GM12875 (cell line): Measurements from ENCODE around the gene THSD4.

Experiments used
- H3K4me3 ChIP-seq: one replicate; pipeline ENCODE4 v1.5.1; 2011; ENCODE audit warnings: low read depth, low read length, control low read depth
- TF ChIP-seq, protein P1 (sequence below): IDR thresholded peaks from 2 replicates; pipeline ENCODE4 v1.5.1; 2011; ENCODE audit warnings: low read depth, mild to moderate bottlenecking, control low read depth, inconsistent platforms, low read length, moderate library complexity, borderline replicate concordance; ENCODE audit not compliant: insufficient read depth

Gene THSD4

DNA sequence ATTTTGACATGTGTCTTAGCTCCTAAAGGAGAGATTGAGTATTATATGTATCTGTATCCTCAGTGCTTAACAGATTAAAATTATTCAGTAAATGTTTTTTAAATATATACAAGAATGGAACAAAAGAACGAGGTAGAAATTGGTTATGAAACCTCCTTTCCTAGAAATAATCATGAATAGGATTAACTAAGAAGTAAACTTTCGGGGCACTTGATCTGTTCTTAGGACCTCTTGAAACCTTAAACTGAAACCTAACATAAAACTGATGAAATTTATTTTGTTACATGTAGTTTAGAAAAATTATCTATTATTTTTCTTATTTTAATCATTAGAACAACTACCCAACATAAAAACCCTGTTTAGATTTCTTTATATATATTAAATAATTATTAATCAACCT is 311.5 kb downstream of the THSD4 start:
- TF ChIP-seq, protein P1, sequence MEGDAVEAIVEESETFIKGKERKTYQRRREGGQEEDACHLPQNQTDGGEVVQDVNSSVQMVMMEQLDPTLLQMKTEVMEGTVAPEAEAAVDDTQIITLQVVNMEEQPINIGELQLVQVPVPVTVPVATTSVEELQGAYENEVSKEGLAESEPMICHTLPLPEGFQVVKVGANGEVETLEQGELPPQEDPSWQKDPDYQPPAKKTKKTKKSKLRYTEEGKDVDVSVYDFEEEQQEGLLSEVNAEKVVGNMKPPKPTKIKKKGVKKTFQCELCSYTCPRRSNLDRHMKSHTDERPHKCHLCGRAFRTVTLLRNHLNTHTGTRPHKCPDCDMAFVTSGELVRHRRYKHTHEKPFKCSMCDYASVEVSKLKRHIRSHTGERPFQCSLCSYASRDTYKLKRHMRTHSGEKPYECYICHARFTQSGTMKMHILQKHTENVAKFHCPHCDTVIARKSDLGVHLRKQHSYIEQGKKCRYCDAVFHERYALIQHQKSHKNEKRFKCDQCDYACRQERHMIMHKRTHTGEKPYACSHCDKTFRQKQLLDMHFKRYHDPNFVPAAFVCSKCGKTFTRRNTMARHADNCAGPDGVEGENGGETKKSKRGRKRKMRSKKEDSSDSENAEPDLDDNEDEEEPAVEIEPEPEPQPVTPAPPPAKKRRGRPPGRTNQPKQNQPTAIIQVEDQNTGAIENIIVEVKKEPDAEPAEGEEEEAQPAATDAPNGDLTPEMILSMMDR, result no peak
- no peak overlapping the region for H3K4me3 ChIP-seq

DNA sequence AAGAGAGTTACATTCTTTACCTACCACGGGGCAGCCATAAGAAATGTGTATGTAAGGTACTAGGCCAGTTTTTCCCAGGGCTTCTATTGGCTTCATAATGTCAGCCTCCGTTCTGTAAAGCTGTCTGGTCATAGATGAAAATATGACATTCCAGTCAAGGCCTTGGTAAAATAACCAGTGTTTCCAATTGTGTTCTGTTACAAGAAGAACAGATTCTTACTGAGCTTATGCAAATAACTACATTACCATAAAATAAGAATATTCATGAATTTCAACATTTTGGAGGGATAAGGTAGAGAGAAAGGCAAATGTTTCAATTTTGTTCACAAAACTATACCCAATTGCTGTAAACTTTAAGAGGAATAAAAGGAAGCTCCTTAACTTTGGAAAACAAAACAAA is 315.5 kb downstream of the THSD4 start:
- TF ChIP-seq, protein P1, result no peak
- H3K4me3 ChIP-seq, result no peak overlapping the region

DNA sequence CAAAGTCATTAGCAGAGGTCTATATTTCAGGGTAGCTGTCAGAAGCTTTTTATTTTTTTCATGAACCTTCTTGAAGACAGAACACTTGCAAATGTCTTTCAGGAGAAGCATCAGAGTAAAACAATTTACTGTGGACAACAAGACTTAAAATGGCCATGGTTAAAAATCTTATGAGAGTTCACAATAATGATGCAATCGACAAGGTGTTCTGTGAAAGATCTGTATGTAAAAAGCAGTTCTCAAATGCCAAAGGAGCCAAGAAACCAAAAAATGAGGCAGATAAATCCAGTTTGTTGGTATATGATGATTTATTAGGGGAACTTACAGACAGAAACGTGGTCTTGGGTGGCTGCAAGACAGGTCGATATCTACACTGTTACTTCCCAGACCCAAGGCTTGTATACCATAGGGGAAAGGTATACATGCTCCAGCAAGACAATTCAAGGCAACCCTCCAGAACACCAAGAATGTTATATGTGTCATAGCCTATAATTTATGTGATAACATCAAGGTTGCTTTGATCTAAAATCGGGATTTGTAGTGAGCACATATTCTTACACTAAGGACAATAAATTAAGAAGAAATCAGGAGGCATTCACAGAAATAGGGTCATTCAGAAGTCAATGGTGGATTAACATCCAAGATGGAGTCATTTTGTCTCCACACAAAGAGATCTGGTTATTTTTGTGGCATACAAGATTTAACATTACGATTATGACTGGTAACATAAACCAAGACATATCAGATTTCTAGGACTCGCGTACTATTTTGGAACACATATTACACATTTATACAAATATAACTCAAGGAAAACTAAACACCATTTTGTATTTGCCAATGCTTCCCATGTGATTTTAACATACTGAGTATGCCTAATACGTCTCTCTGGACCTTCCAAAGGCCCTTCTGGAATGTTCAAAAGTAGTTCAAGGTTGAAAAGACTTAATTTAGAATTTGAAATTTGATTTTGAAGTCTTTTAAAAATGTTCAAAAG is 316.4 kb downstream of the THSD4 start:
- no peak overlapping the region for H3K4me3 ChIP-seq
- TF ChIP-seq, protein P1, result no peak

DNA sequence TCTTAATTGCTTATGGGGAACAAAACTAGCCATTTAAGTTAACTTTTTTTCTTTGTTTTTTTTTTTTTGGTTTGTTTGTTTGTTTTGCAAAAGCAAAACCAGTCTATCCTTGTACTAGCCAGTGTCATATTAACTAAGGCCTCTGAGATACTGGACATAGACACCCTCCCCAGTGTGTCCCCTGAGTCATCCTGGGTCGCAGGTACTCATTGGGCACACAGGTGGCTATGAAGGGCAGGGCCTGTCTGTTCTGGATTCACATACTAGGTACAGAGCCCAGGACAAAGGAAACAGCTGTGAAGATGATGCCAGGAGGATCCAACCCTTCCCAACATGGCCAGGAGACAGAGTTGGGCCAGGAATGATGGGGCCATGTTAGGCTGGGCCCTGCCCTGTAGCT is 318.1 kb downstream of the THSD4 start:
- H3K4me3 ChIP-seq, result no peak overlapping the region
- TF ChIP-seq, protein P1, result no peak

DNA sequence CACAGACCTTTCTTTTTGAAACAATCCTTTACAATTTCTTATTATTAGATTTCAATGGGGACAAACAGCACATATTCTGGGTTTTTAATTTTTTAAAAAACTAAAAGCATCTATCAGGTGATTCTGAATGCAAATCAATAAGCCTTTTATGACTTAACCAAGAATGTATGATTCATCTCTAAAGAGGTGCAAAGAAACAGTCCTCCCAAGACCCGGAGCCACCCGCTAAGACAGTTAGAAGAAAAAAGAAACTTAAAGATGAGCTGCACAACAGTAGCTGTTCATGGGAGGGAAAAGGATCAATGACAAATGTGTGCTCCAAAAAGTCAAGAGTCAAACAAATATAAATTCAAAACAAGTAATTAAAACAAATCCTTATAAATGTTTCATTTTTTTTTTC is 319.5 kb downstream of the THSD4 start:
- TF ChIP-seq, protein P1, result no peak
- no peak overlapping the region for H3K4me3 ChIP-seq

DNA sequence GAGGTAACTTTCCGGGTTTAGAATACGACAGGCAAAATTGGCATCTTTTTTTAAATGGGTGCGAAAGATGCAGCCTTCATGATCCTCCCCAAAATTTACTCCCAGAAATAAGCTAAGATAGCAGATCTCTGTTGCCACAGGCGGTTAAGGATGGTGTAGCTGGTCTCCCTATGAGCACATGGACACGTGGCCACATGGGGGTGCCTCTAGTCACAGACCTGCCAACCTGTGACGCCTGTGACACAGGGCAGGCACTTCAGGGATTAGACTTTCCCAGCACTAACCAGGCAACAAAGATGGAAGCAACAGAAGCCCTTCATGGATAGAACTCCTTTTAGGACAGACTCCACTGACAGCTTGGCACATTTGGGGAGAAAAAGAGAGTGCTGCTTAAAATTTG is 320.3 kb downstream of the THSD4 start:
- no peak overlapping the region for H3K4me3 ChIP-seq
- TF ChIP-seq, protein P1, result no peak

DNA sequence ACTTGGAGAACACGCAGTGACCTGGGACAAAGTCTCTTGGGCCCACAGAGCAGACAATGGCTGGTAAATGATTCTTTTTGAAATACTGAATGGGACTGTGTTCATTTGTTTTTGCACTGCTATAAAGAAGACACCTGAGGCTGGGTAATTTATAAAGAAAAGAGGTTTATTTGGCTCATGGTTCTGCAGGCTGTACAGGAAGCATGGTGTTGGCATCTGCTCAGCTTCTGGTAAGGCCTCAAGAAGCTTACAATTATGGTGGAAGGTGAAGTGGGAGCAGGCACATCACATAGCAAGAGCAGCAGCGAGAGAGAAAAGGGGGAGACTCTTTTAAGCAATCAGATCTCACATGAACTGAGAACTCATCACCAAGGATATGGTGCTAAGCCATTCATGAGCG is 321.6 kb downstream of the THSD4 start:
- H3K4me3 ChIP-seq, result no peak overlapping the region
- TF ChIP-seq, protein P1, result no peak
